Stimulated activated CD8-positive, alpha-beta memory T cell treated with anti-CD3 and anti-CD28 coated beads, Interleukin-12 subunit alpha, Interleukin-12 subunit beta, amount 100 ng/mL, for 1 hour (primary cell): Measurements from ENCODE around the gene RBM33.
A peak's percentile ranks its signal among the peaks of the same experiment; 100 is the strongest.
"Not testable (repeated sequence)": the region's sequence is repeated elsewhere in the genome, so short reads cannot be mapped to it uniquely, and the experiment has no call there.

Source experiments
- DNase-seq: peaks from one replicate; pipeline ENCODE4 v3.0.0-alpha.2; 2020; ENCODE audit warnings: low read depth

Gene RBM33

DNA sequence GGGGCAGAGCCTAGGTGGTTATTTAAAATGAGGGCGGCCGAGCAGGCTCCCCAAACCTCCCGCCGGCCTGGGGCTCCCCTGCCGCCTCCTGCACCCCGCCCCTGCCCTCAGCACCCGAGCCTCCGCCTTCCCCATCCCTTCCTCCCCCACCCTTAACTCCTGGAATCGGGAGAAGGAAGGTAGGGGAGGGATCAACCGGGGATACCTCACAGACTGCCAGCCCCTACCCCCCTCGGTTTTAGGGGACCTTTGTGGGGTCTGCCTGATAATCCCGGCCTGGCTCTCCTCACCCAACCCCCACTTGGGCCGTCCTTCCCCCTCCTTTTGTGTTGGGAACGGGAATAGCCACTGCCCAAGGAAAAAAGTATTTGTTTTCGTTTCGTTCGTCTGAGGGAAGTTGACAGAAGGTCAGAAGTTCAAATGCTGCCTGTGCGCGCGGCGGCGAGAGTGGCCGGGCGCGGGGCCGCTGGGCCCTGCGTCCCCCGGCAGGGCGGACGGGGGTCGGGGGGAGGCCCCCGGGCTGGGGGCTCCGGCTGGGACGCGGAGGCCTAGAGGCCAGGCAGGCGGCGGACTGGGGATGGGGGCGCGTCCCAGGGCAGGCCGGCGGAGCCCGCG is 165.0 kb downstream of the RBM33 start:
- DNase-seq, result no peak

GRCh38 chr7:155809947-155810769 is 165.7 kb downstream of the RBM33 start:
- DNase-seq, result no peak

- no peak for DNase-seq
Measured at GRCh38 chr7:155810770-155811559, 166.5 kb downstream of the RBM33 start.

GRCh38 chr7:155811560-155811894 is 167.1 kb downstream of the RBM33 start:
- no peak for DNase-seq

DNA sequence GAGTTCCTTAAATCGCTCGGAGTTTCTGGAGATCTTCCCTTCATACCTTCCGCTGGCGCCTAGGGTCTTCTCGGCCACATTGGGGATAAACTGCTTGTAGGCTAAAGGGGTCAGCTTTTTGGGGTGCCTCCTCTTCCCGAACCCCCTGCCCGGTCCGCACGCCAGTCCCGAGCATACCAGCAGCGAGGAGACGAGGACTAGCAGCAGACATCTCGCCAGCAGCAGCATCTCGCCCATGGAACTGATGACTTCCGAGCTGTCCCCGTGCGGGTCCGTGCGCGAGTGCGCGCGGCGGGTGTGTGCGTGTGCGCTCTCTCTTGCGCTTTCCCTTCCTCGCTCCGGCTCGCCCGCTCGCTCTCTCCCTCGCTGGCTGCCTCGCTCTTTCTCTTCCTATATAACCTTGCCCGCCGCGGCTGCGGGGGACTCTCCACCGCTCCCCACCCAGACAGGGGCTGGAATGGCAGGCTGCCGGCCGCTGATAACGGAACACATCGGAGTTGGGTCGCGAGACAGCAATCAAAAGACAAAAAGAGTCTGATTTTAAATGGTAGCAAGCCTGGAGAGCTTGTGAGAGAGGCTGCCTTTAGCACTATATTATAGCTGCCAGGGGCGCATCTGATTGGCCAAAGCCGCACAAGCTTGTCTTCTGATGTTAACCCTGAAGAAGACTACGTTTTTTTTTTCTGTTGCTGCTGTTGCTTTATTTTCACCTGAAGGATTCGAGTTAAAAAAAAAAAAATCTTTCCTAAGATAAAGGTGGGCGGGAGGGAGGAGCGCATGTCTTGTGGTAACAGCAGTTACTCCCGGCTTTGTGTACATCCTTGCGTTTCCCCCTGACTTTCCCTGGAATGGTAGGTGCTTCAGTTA is 167.7 kb downstream of the RBM33 start, which contains the start of gene SHH:
TSS of gene SHH (minus strand) at position 569 of the 867 bp plus-strand sequence. CDS start at position 228, 341 bp downstream.
- DNase-seq, result no peak

GRCh38 chr7:155813125-155813524 is 168.7 kb downstream of the RBM33 start:
- no peak for DNase-seq

DNA sequence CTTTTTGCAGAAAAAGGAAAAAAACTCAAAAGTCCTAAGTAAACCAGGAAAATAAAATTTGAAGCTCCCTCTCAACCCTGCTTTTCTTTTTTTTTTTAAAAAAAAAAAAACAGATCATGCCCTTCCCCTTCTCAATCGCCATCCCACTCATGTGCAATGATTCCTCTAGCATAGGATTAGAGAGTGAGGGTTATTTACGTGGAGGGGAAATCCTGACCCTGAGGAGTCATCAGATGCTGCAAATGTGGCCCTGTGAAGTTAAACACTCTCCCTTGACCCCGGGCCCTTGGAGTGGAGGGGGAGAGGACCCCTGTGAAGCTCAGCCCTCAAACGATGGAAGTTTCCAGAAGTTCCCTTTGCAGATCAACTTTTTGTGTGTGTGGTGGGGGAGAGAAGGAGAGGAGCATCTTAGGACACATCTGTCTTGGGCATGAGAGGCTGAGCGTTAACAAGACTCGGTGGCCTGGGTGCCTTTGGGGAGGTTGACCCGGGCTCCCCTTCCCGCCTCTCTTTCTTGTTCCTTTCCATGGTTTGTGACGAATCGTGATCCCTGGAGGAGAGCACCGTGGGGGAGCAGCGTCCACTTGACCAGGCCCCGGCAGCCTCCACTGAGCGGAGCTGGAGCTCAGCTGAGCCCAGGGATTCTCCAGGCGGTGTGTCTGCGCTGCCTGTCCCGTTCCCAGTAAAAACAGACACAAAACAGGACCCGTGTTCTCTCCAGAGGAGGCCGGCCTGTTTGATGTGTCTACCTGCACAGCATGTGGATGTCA is 169.3 kb downstream of the RBM33 start:
- DNase-seq, result no peak

- no peak for DNase-seq
Measured at GRCh38 chr7:155814316-155815276, 170.1 kb downstream of the RBM33 start.

DNA sequence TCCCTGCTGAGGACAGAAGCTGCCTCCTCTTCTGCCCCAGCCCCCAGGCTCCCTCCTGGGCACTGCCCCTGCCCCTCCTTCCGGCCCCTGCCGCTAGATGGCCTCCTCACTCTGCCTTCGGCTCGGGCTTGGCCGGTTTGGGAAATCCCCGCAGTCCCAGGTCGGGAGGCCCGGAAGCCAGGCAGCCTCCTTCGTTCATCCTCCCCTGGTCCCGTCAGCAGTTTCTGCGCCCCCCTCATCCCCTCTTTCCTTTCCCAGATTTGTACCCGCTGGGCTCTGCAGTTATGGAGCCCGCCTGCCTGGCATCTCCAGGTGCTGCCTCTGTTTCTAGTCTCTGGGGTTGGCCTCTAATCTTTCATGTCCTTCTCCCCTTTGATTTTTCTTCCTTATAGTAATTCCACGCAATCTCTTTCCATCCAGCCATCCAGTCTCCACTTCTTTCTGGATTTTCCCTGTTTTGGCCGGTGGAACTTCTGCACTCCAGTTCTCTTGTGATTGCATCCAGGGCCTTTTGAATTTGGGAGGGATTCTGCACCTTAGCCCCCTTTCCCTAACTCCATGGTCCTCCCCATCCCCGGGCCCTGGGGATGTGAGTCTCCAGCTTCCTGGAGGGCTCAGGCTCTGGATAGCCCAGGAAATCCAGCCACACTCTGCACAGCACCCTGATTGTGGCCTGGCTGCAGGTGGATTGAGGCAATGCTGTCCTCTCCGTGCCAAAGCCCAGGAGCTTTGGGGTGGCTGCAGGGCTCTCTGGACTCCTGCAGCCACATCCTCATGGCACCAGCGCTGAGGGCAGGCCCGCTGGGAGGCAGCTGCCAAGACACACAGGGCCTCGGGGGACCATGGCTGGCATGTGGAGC is 171.1 kb downstream of the RBM33 start:
- DNase-seq, result peak; percentile 28

DNA sequence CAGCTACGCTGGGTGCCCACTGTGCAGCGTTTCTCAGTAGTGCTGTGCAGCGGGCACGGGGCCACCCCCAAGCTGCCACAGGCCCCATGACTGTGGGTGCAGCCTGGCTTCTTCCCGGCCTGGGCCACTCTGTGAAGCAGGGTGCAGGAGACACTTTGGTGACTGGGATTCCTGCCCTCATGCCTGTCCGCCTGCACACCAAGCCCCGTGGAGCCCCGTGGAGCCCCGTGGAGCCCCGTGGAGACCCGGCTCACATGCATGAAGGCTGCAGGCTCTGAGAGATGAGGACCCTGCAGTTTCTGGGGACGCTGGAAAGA is 171.7 kb downstream of the RBM33 start:
- no peak for DNase-seq

GRCh38 chr7:155816996-155817395 is 172.5 kb downstream of the RBM33 start:
- no peak for DNase-seq

GRCh38 chr7:155817515-155817914 is 173.1 kb downstream of the RBM33 start:
- DNase-seq, result not testable (repeated sequence)

GRCh38 chr7:155818154-155818819 is 173.8 kb downstream of the RBM33 start:
- DNase-seq, result no peak

DNA sequence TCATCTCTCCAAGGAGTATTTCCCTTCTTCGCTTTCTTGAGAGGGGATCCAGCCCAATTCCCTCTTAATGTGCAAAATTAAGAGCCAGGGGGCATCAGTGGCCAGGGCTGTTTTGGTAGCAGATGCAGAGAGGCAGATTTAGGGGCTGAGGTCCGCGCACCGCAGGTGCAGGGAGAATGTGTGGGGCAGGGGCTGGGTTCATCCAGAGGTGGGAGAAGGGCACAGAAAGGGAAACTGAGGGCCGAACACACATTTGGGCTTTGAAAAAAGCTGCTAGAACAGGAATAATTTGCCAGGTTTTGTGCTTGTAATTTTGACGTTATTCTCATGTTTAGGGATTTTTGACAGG is 174.3 kb downstream of the RBM33 start:
- DNase-seq, result no peak

DNA sequence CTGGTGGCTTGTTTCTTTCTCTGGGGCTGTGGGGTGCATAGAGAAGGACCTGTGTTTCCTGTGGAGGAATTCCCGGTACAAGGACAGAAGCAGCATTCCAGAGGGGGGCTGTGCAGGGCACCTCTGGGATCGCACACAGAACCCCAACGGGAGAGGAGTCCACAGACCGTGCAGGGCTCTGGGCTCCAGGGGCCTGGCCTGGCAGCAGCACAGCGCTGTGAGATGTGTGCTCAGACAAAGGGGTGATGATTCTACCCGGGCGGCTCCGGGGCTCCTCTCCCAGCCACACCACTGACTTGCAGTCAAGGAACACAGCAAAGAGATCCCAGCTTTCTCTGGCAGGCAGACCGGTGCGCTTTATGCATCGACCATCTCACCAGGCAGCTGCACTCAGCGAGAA is 174.7 kb downstream of the RBM33 start:
- no peak for DNase-seq

DNA sequence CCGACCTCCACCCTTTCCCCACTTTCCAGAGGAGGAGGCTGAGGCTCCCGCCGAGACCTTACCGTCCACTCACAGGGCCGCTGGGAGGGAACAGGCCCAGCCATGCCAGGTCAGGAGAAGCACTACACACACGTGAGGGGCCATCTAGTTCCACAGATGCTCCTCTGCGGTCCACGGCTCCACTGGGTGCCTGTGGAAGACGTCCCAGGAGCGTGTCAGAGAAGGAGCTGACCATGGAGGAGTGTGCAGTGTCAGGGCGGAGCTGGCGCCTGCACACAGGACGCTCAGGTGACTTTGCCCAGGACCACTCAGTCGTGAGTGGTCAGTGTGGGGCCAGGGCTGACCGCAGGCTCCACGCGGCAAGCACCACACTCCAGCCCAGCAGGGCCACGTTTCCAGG is 175.8 kb downstream of the RBM33 start:
- no peak for DNase-seq

DNA sequence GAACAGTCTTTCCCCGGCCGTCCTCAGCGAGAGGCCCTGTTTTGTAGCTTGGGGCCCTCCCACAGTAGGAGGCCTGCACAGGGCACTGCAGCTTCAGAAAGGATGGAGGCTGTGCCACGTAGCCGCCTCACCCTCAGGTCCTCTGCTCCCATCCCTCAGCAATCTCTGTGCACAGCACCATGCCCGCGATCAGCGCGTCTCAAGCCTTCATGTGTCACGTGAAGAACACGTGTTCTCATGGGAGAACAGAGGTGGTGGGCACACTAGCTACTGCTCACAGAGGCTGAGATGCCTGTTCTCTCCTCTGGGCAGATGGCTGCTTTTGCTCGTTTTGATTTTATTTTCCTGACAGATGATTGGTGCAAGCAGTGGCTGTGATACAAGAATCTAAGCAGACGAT is 176.3 kb downstream of the RBM33 start:
- DNase-seq, result no peak

DNA sequence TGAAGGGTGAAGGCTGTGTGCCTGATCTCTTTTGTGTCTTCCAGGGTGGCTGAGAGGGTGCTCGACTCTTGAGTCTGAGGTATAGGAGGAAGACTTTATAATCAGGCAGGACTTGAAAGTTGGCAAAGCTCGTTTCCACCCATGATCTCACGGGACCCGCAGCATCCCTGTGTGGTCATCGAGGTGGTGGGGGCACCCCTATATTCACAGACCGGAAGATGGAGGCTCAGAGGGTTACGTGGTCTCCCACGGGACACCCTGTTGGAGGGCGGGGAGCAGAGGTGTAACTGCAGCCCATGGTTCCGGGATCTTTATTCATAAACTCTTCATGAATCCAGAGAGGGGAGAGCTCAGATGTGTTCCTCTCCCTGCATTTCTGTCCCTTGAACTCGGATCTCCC is 177.4 kb downstream of the RBM33 start:
- no peak for DNase-seq
